Measurements from ENCODE around the gene RADX.
"Not testable (repeated sequence)": the region's sequence is repeated elsewhere in the genome, so short reads cannot be mapped to it uniquely, and the experiment has no call there.

Gene RADX

GRCh38 chrX:106649523-106650428 is 38.0 kb downstream of the RADX start:
- TF ChIP-seq CTCF (IDR thresholded peaks at IDR 0.05) = no peak
- intact Hi-C loops (cut with DNase I; ENCODE audit: low total_unique reads) = loop anchor here (5.0 kb wide), 1 partner anchor 1157 kb away; no protein-coding TSS in a partner anchor
- DNase-seq = no peak
- Histone ChIP-seq H3K27me3 (no peaks in the 10 kb centered on the region), H3K4me1 (no peaks in the 10 kb centered on the region), H3K36me3 (no peaks in the 10 kb centered on the region), H3K27ac (no peak overlapping the region), H3K4me3 (no peak overlapping the region), H3K9me3 (no peaks in the 10 kb centered on the region)

GRCh38 chrX:106653625-106654024 is 41.8 kb downstream of the RADX start:
- H3K4me3 ChIP-seq; intact Hi-C loops (cut with DNase I; ENCODE audit: low total_unique reads); H3K4me1 ChIP-seq; DNase-seq; H3K9me3 ChIP-seq; H3K36me3 ChIP-seq; H3K27ac ChIP-seq; H3K27me3 ChIP-seq: not testable (repeated sequence)

GRCh38 chrX:106670631-106671030 is 58.9 kb downstream of the RADX start:
- no peak for TF ChIP-seq CTCF (IDR thresholded peaks at IDR 0.05)
- H3K9me3 ChIP-seq = no peaks in the 10 kb centered on the region
- intact Hi-C loops (cut with DNase I; ENCODE audit: low total_unique reads) = no loop called here

GRCh38 chrX:106672527-106672926 is 60.7 kb downstream of the RADX start:
- TF ChIP-seq CTCF (IDR thresholded peaks at IDR 0.05) = no peak
- intact Hi-C loops (cut with DNase I; ENCODE audit: low total_unique reads) = no loop called here
- no peak for DNase-seq

More at GRCh38 chrX:106670631-106671030, 58.9 kb downstream of the RADX start:
- no peak overlapping the region for H3K4me3 ChIP-seq
- no peaks in the 10 kb centered on the region for H3K36me3 ChIP-seq
- H3K27ac ChIP-seq = no peak overlapping the region
- no peak for DNase-seq
- no peaks in the 10 kb centered on the region for H3K27me3 ChIP-seq
- no peaks in the 10 kb centered on the region for H3K4me1 ChIP-seq

GRCh38 chrX:106680716-106681115 is 68.9 kb downstream of the RADX start:
- Histone ChIP-seq H3K9me3 (peaks cover 0 to 4% (median 0%) of the 10 kb centered on the region in 3 donors), H3K4me1 (no peaks in the 10 kb centered on the region), H3K27ac (no peak overlapping the region), H3K4me3 (no peak overlapping the region), H3K36me3 (no peaks in the 10 kb centered on the region), H3K27me3 (no peaks in the 10 kb centered on the region)
- TF ChIP-seq CTCF (IDR thresholded peaks at IDR 0.05) = no peak
- intact Hi-C loops (cut with DNase I; ENCODE audit: low total_unique reads) = no loop called here
- no peak for DNase-seq

More at GRCh38 chrX:106672527-106672926, 60.7 kb downstream of the RADX start:
- no peaks in the 10 kb centered on the region for H3K27me3 ChIP-seq
- no peak overlapping the region for H3K27ac ChIP-seq
- H3K4me1 ChIP-seq = no peaks in the 10 kb centered on the region
- H3K4me3 ChIP-seq = no peak overlapping the region
- no peaks in the 10 kb centered on the region for H3K9me3 ChIP-seq
- H3K36me3 ChIP-seq = no peaks in the 10 kb centered on the region

GRCh38 chrX:106684207-106684606 is 72.4 kb downstream of the RADX start:
- Histone ChIP-seq H3K9me3 (peaks cover 0 to 4% (median 0%) of the 10 kb centered on the region in 3 donors), H3K36me3 (no peaks in the 10 kb centered on the region), H3K4me3 (no peak overlapping the region), H3K27me3 (no peaks in the 10 kb centered on the region), H3K27ac (no peak overlapping the region), H3K4me1 (no peaks in the 10 kb centered on the region)
- TF ChIP-seq CTCF (IDR thresholded peaks at IDR 0.05) = no peak
- intact Hi-C loops (cut with DNase I; ENCODE audit: low total_unique reads) = no loop called here
- no peak for DNase-seq

All from tibial artery (tissue), 4 donors.